IMR-90 (cell line): ENCODE data around the gene ST6GALNAC4. TPM values are rescaled to one million over a fixed set of nuclear protein-coding genes. Genes with fewer than 3 reads are reported as not detected.
A peak's percentile ranks its signal among the peaks of the same experiment; 100 is the strongest.

Experiments used
- ATAC-seq: fragments of 200-7000 bp; cut with Tn5 transposase; 2 replicates; pipeline ENCODE4 v1.9.1; 2020; ENCODE audit warnings: low read depth, mild to moderate bottlenecking, moderate library complexity
- BruUV-seq: library from RNA; stranded (reverse); fragments of 400-500 nt; replicated peaks from 2 replicates; lab custom pipeline; 2021; lab: Mats Ljungman, UMichigan
- CTCF ChIA-PET: fragments of 300-600 bp; formaldehyde crosslinking; extraction: SDS; loops from one replicate; lab custom pipeline; 2021; ENCODE audit warnings: antibody characterized with exemption; lab: Yijun Ruan, JAX
- POLR2A ChIA-PET: fragments of 300-600 bp; sonication (Branson Sonifier 250); formaldehyde crosslinking; loops from one replicate; lab custom pipeline; 2022; ENCODE audit warnings: antibody characterized with exemption; ENCODE audit not compliant: unreplicated experiment; lab: Charles Lee
- DNase-seq: peaks from one replicate; pipeline ENCODE4 v3.0.0; 2013
- H2AFZ ChIP-seq: replicated peaks from 2 replicates; pipeline ENCODE3; 2013; ENCODE audit warnings: low read length, mild to moderate bottlenecking; ENCODE audit not compliant: poor library complexity
- H2AK5ac ChIP-seq: 2 replicates; pipeline ENCODE4 v1.6.1; 2013; ENCODE audit warnings: low read depth, low read length, inconsistent platforms
- H2AK9ac ChIP-seq: replicated peaks from 2 replicates; pipeline ENCODE3; 2013; ENCODE audit warnings: mild to moderate bottlenecking, low read depth, low read length, moderate library complexity; ENCODE audit not compliant: poor library complexity
- H2BK120ac ChIP-seq: 2 replicates; pipeline ENCODE4 v1.6.1; 2013; ENCODE audit warnings: low read depth, low read length, inconsistent platforms
- H2BK15ac ChIP-seq: 3 replicates; pipeline ENCODE4 v1.6.1; 2013; ENCODE audit warnings: low read depth, low read length, inconsistent platforms
- H2BK20ac ChIP-seq: 2 replicates; pipeline ENCODE4 v1.6.1; 2013; ENCODE audit warnings: low read depth, mild to moderate bottlenecking, inconsistent platforms, low read length, moderate library complexity
- H2BK5ac ChIP-seq: 2 replicates; pipeline ENCODE4 v1.6.1; 2013; ENCODE audit warnings: mild to moderate bottlenecking, low read depth, low read length, inconsistent platforms; ENCODE audit not compliant: poor library complexity, severe bottlenecking
- H3K14ac ChIP-seq: replicated peaks from 2 replicates; pipeline ENCODE4 v1.6.1; 2013; ENCODE audit warnings: low read depth, low read length, inconsistent platforms
- H3K18ac ChIP-seq: 2 replicates; pipeline ENCODE4 v1.6.1; 2013; ENCODE audit warnings: low read depth, low read length, control low read depth
- H3K23ac ChIP-seq: 2 replicates; pipeline ENCODE4 v1.6.1; 2013; ENCODE audit warnings: low read depth, low read length, inconsistent platforms
- H3K27ac ChIP-seq: 2 replicates; pipeline ENCODE4 v1.5.1; 2013; ENCODE audit warnings: mild to moderate bottlenecking, control low read depth, low read length; ENCODE audit not compliant: insufficient read depth
- H3K27me3 ChIP-seq: 2 replicates; pipeline ENCODE4 v1.6.1; 2013; ENCODE audit warnings: low read length; ENCODE audit not compliant: control insufficient read depth, insufficient read depth
- H3K36me3 ChIP-seq: 2 replicates; pipeline ENCODE4 v1.6.1; 2013; ENCODE audit warnings: low read length, mixed read lengths; ENCODE audit not compliant: control insufficient read depth, insufficient read depth
- H3K4ac ChIP-seq: 2 replicates; pipeline ENCODE4 v1.6.1; 2013; ENCODE audit warnings: low read depth, low read length, inconsistent platforms
- H3K4me1 ChIP-seq: 2 replicates; pipeline ENCODE4 v1.6.1; 2013; ENCODE audit warnings: low read length, mixed read lengths; ENCODE audit not compliant: control insufficient read depth, insufficient read depth
- H3K4me2 ChIP-seq: 2 replicates; pipeline ENCODE4 v1.6.1; 2013; ENCODE audit warnings: low read depth, mild to moderate bottlenecking, control low read depth, low read length, moderate library complexity
- H3K4me3 ChIP-seq: 2 replicates; pipeline ENCODE4 v1.5.1; 2013; ENCODE audit warnings: low read depth, mild to moderate bottlenecking, control low read depth, low read length, moderate library complexity; ENCODE audit not compliant: insufficient read depth
- H3K56ac ChIP-seq: 2 replicates; pipeline ENCODE4 v1.6.1; 2013; ENCODE audit warnings: low read length, inconsistent platforms; ENCODE audit not compliant: insufficient read depth; ENCODE audit errors: extremely low read depth
- H3K79me1 ChIP-seq, 2 experiments: 2 replicates each; pipeline ENCODE4 v1.6.1; 2013; ENCODE audit warnings: low read length in 2 of 2, inconsistent platforms in 1 of 2, low read depth in 1 of 2
- H3K9ac ChIP-seq: 2 replicates; pipeline ENCODE4 v1.6.1; 2013; ENCODE audit warnings: low read depth, low read length, control low read depth
- H3K9me1 ChIP-seq: 2 replicates; pipeline ENCODE4 v1.6.1; 2013; ENCODE audit warnings: low read length, inconsistent platforms; ENCODE audit not compliant: insufficient read depth
- H3K9me3 ChIP-seq: 2 replicates; pipeline ENCODE4 v1.6.1; 2013; ENCODE audit warnings: low read length; ENCODE audit not compliant: control insufficient read depth, insufficient read depth
- H4K20me1 ChIP-seq: 2 replicates; pipeline ENCODE4 v1.6.1; 2013; ENCODE audit warnings: low read length, inconsistent platforms; ENCODE audit not compliant: insufficient read depth
- H4K5ac ChIP-seq: 2 replicates; pipeline ENCODE4 v1.6.1; 2013; ENCODE audit warnings: mild to moderate bottlenecking, low read depth, low read length, control low read depth
- H4K8ac ChIP-seq, 2 experiments: 2 replicates each; pipeline ENCODE4 v1.6.1; 2013; ENCODE audit warnings: low read depth in 2 of 2, low read length in 2 of 2, control low read depth in 1 of 2, inconsistent platforms in 1 of 2
- H4K91ac ChIP-seq: 2 replicates; pipeline ENCODE4 v1.6.1; 2013; ENCODE audit warnings: low read depth, low read length, inconsistent platforms; ENCODE audit not compliant: insufficient read depth
- BHLHE40 ChIP-seq: fragments of 150-350 bp; IDR thresholded peaks from 2 replicates; pipeline ENCODE4 v1.6.1; 2016; ENCODE audit warnings: mild to moderate bottlenecking, low read depth, low read length
- CEBPB ChIP-seq: IDR thresholded peaks from 2 replicates; pipeline ENCODE4 v1.6.1; 2012; ENCODE audit warnings: low read depth, low read length, improper control_type of control experiment
- CHD1 ChIP-seq: IDR thresholded peaks from 2 replicates; pipeline ENCODE4 v1.6.1; 2012; ENCODE audit warnings: low read depth, low read length, improper control_type of control experiment
- FOS ChIP-seq: fragments of 150-350 bp; IDR thresholded peaks from 2 replicates; pipeline ENCODE4 v1.6.1; 2016; ENCODE audit warnings: low read depth, low read length
- MAFK ChIP-seq: IDR thresholded peaks from 2 replicates; pipeline ENCODE4 v1.6.1; 2012; ENCODE audit warnings: low read depth, low read length, improper control_type of control experiment
- MAZ ChIP-seq: IDR thresholded peaks from 2 replicates; pipeline ENCODE4 v1.6.1; 2012; ENCODE audit warnings: low read depth, mild to moderate bottlenecking, low read length, improper control_type of control experiment, moderate library complexity, borderline replicate concordance
- NFE2L2 ChIP-seq: fragments of 150-350 bp; IDR thresholded peaks from 2 replicates; pipeline ENCODE4 v1.6.1; 2016; ENCODE audit warnings: low read depth, mild to moderate bottlenecking, low read length
- POLR2A ChIP-seq: IDR thresholded peaks from 2 replicates; pipeline ENCODE4 v1.6.1; 2012; ENCODE audit warnings: mild to moderate bottlenecking, low read depth, low read length
- RAD21 ChIP-seq: IDR thresholded peaks from 2 replicates; pipeline ENCODE4 v1.6.1; 2012; ENCODE audit warnings: low read length, improper control_type of control experiment
- RCOR1 ChIP-seq: IDR thresholded peaks from 2 replicates; pipeline ENCODE4 v1.6.1; 2012; ENCODE audit warnings: mild to moderate bottlenecking, low read length, improper control_type of control experiment; ENCODE audit not compliant: insufficient replicate concordance
- RFX5 ChIP-seq: IDR thresholded peaks from 2 replicates; pipeline ENCODE4 v1.8.0; 2012; ENCODE audit warnings: low read depth, mild to moderate bottlenecking, low read length, moderate library complexity
- WGBS, 2 experiments: methylation state at CpG; one replicate each; pipeline versions ENCODE4 v1.1.5 to v1.1.7; 2013; ENCODE audit warnings: missing lambda C conversion rate in 2 of 2; ENCODE audit not compliant: insufficient read length in 1 of 2; ENCODE audit errors: extremely low coverage in 2 of 2; 5-methylcytosine and 5-hydroxymethylcytosine counted together
- dilution Hi-C: fragments of 300-500 bp; cut with HindIII; formaldehyde crosslinking; loops from one replicate; pipeline ENCODE4 v1.14.3; 2018; ENCODE audit warnings: low sequenced_read_pairs; ENCODE audit not compliant: unreplicated experiment
- in situ Hi-C: fragments of 300-500 bp; cut with MboI; formaldehyde crosslinking; loops from 3 replicates; pipeline ENCODE4 v1.14.3; 2019; ENCODE audit warnings: low sequenced_read_pairs, inconsistent platforms, mixed read lengths
- intact Hi-C: fragments of 100-400 bp; cut with micrococcal nuclease; formaldehyde crosslinking; loops from 2 replicates; pipeline ENCODE4 v1.10.0; 2022
- polyA plus RNA-seq, 3 experiments: library from polyadenylated mRNA; depleted of rRNA; stranded (reverse); fragments of >200 nt; gene quantifications; 2 replicates each; pipeline ENCODE4 v1.2.3, GENCODE V29; 2012; ENCODE audit warnings: low replicate concordance in 1 of 3
- total RNA-seq: library from RNA; depleted of rRNA; stranded (reverse); fragments of >200 nt; gene quantifications from 2 replicates; pipeline ENCODE4 v1.2.3, GENCODE V29; 2012
- TF ChIP-seq, protein P1 (sequence below): fragments of 150-350 bp; IDR thresholded peaks from 2 replicates; pipeline ENCODE4 v1.6.1; 2017; ENCODE audit warnings: mild to moderate bottlenecking, antibody characterized with exemption, low read length, low read depth
- TF ChIP-seq, protein P2 (sequence below): fragments of 150-350 bp; IDR thresholded peaks from 2 replicates; pipeline ENCODE4 v1.6.1; 2016; ENCODE audit warnings: low read depth, mild to moderate bottlenecking, low read length, moderate library complexity, borderline replicate concordance
- TF ChIP-seq, protein P3 (sequence below): conservative IDR thresholded peaks from 2 replicates; pipeline ENCODE4 v1.5.1; 2012; ENCODE audit warnings: mild to moderate bottlenecking, low read depth, low read length, improper control_type of control experiment

ST6GALNAC4 gene
- total and polyA plus RNA-seq, 2 of the 4 experiments (the other 2 are of a cell fraction), result 12.5 to 32.9 TPM

DNA sequence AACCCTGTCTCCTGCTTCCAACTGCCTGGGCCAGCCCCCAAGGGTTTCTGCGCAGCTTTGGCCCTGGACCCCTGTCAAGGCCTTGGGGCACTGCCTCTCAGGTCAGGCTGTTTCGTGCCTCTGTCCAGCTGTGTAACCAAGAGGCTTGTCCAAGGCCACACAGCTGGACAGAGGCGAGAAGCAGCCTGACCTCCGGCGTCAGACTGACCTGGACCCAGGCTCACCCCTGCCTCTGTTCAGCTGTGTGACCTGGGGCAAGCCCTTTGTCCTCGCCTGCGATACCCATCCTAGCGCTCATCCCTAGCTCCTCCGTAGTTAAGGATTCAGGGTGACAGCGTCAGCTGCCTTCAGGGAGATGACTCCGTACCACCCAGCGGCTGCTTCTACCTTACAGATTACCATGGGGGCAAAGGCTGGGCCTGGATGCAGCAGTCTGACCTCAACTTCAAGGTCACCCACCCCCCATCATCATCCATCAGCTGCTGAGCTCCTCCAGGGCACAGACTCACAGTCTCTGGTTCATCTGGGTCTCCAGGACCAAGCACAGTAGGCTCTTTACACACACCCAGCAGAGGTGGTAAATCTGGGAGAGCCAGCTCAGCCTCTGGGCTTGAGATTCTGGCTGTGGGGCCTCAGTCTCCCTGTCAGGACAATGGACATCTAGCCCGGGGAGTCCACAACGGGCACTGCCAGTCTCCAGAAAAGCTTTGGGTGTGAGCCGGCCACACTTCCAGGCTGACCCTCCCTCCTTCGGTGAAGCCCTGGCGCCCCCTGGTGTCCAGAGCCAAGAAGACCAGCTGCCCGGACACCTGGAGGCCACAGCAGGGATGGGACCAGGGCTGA is 47.3 kb downstream of the ST6GALNAC4 start:
- Histone ChIP-seq H4K91ac (0 out of 2 replicates have a peak overlapping the region, but pooled peaks have one; percentile 15), H3K18ac (no peak overlapping the region), H4K5ac (no peak overlapping the region), H4K8ac (no peak overlapping the region), H3K79me1 (peaks cover 2% of the 10 kb centered on the region in 2 experiments; a peak in 1 of 4 replicates), H3K14ac (no peak overlapping the region), H2BK5ac (no peak overlapping the region), H2BK20ac (no peak overlapping the region), H2BK120ac (no peak overlapping the region), H2BK15ac (no peak overlapping the region), H4K20me1 (0 out of 2 replicates have a peak, but pooled peaks cover 4% of the 10 kb centered on the region), H3K9me3 (no peaks in the 10 kb centered on the region), H3K36me3 (peaks cover 33% of the 10 kb centered on the region), H3K4me3 (no peak overlapping the region), H2AFZ (peak overlapping the region; percentile 36), H2AK5ac (peak overlapping the region; percentile 29), H2AK9ac (peak overlapping the region; percentile 31), H3K4me1 (no peaks in the 10 kb centered on the region), H3K4me2 (no peak overlapping the region), H3K27ac (no peak overlapping the region), H3K56ac (no peak overlapping the region), H3K27me3 (no peaks in the 10 kb centered on the region), H3K23ac (no peak overlapping the region), H3K9ac (no peak overlapping the region), H3K4ac (no peak overlapping the region), H3K9me1 (peaks cover 3% of the 10 kb centered on the region; the same call in 1 of the 2 replicates)
- BruUV-seq, result no TSS peak
- in situ Hi-C loops (no loop called here), intact Hi-C loops (loop anchor here (1.0 to 2.0 kb wide), 2 partner anchors 83 to 135 kb away; partner anchors contain the start of genes CDK9 and TOR2A), dilution Hi-C loops (no loop called here)
- CTCF ChIA-PET, result interaction anchor here (0.6 to 1.6 kb wide), 8 partner anchors 13 to 145 kb away, joined by 3 to 8 read pairs (median 5); partner anchors contain the start of gene TOR2A
- DNase-seq (peak; percentile 67), ATAC-seq (peak; percentile 96)
- WGBS, 2 experiments, result 69% methylated on average over 7 of the region's 18 CpGs; no CpG with 5 or more reads in 1 of the 2 experiments
- POLR2A ChIA-PET, result no interaction called here
- TF ChIP-seq CHD1 (no peak), RCOR1 (no peak), RAD21 (peak; percentile 97), NFE2L2 (no peak), CEBPB (no peak), FOS (no peak), RFX5 (no peak), BHLHE40 (0 out of 2 replicates have a peak, but pooled peaks have one; percentile 3), MAZ (peak; percentile 58; the same call in 1 of the 2 replicates), MAFK (no peak), POLR2A (0 out of 2 replicates have a peak, but pooled peaks have one; percentile 50)
- TF ChIP-seq, protein P1, sequence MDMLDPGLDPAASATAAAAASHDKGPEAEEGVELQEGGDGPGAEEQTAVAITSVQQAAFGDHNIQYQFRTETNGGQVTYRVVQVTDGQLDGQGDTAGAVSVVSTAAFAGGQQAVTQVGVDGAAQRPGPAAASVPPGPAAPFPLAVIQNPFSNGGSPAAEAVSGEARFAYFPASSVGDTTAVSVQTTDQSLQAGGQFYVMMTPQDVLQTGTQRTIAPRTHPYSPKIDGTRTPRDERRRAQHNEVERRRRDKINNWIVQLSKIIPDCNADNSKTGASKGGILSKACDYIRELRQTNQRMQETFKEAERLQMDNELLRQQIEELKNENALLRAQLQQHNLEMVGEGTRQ, result no peak
- TF ChIP-seq, protein P2, sequence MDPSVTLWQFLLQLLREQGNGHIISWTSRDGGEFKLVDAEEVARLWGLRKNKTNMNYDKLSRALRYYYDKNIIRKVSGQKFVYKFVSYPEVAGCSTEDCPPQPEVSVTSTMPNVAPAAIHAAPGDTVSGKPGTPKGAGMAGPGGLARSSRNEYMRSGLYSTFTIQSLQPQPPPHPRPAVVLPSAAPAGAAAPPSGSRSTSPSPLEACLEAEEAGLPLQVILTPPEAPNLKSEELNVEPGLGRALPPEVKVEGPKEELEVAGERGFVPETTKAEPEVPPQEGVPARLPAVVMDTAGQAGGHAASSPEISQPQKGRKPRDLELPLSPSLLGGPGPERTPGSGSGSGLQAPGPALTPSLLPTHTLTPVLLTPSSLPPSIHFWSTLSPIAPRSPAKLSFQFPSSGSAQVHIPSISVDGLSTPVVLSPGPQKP, result no peak
- TF ChIP-seq, protein P3, sequence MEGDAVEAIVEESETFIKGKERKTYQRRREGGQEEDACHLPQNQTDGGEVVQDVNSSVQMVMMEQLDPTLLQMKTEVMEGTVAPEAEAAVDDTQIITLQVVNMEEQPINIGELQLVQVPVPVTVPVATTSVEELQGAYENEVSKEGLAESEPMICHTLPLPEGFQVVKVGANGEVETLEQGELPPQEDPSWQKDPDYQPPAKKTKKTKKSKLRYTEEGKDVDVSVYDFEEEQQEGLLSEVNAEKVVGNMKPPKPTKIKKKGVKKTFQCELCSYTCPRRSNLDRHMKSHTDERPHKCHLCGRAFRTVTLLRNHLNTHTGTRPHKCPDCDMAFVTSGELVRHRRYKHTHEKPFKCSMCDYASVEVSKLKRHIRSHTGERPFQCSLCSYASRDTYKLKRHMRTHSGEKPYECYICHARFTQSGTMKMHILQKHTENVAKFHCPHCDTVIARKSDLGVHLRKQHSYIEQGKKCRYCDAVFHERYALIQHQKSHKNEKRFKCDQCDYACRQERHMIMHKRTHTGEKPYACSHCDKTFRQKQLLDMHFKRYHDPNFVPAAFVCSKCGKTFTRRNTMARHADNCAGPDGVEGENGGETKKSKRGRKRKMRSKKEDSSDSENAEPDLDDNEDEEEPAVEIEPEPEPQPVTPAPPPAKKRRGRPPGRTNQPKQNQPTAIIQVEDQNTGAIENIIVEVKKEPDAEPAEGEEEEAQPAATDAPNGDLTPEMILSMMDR, result peak; percentile 97
